Measurements from ENCODE around the gene RMND5A.

Gene RMND5A

GRCh38 chr2:86769838-86770237, 49.7 kb downstream of the RMND5A start:
- no peak for DNase-seq

DNA sequence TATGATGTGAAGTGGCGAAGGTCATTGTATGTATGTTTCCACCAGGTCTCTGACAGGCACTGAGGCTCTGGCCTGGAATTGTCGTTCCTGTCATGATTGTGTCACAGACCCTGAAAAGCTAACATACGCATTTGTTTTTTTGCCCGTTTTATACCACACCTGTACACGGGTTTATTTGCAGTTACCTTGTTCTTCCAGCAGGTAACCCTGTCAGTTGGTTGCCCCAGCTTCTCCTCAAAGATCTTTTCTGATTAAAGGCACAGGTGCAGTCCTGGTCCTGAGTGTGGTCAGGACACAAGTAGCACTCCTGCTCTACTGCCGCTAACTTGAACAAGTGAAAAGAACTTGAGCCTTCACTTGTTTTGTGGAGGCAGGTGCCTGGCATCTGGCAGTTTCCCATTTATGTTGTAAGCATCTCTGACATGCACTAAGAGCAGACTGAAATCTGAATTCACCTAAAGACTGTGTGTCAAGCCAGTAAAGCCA, 50.8 kb downstream of the RMND5A start:
- DNase-seq = no peak

DNA sequence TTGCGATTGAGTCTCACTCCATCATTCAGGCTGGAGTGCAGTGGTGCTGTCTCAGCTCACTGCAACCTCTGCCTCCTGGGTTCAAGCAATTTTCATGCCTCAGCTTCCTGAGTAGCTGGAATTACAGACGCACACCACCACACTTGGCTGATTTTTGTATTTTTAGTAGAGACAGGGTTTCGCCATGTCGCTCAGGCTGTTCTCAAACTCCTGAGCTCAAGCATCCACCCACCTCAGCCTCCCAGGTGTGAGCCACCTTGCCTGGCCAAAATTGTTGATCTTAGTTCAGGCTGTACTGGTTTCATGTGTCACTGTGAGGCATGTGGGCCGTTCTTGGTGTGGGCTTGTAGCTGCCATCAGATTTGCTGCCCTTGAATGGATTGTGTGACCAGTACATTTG, 52.5 kb downstream of the RMND5A start:
- no peak for DNase-seq

GRCh38 chr2:86774862-86775261, 54.8 kb downstream of the RMND5A start:
- DNase-seq = no peak

- DNase-seq = no peak
Observed at GRCh38 chr2:86775338-86775737, 55.2 kb downstream of the RMND5A start.

GRCh38 chr2:86776532-86776931, 56.4 kb downstream of the RMND5A start:
- DNase-seq = no peak

DNA sequence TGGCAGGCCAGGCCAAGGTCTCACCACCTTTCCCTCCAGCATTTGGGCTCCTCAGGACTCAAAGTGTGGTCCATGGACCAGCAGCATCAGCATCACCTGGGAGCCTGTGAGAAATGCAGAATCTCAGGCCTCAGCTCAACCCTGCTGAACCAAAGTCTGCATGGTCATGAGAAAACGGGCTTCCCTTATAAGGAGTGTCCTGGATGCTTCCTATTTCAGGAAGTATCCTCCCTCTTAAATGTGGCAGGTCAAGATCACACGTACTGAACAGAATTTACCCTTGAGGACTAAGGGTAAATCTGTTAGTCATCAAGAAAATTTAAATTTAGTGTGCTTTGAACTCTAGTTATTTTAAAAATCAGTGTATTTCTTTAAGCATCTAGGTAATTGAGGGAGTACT, 58.9 kb downstream of the RMND5A start:
- no peak for DNase-seq

DNA sequence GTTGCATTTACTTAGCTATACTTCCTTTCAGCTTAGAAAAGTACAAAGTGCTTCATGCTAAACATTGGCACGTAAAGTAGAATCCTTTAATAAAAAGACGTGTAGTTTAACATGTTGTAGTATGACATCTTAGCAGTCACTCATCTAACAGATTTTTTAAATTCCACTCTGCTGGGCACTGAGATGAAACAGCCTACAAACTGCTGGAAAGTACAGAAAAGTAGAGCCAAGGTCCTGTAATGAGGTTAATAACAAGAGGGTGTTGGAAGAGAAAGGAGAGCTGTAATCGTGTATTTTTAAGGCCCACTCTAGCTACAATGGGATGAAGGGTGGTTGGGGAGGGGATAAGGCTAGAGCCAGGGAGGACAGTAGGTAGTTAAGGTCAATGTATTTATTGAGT, 59.9 kb downstream of the RMND5A start:
- no peak for DNase-seq

DNA sequence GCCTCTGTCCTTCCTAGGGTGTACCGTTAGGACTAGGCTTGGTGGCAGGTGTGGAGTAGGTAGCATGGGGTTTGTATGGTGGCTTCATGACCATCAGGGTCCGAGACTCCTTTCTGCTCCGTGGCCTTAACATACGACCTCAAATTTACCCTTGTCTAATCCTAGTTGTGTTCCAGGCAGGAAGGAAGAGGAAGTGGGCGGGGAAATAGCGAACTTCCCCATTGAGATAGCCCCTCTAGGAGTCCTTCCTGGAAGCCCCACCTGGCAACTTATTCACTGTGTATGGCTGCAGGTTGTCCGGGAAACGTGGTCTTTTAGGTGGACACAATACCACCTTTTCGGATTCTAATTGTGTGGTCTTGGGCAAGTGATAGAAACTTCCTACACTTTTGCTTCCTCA, 61.3 kb downstream of the RMND5A start:
- no peak for DNase-seq

DNA sequence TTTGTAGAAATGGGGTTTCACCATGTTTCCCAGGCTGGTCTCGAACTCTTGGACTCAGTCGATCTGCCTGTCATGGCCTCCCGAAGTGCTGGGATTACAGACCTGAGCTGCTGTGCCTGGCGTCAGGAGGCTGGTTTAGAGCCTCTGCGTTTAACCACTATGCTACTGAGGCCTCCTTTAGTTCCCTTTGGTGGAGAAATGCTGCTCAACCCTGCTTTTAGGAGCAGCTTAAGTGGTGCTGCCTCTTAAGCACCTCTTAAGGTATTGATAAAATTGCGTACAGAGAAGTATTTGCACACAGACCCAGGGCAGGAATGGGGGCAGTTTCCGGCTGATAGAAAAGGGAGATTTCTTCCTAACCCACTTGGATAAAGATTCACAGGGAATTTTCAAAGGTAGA, 62.7 kb downstream of the RMND5A start:
- no peak for DNase-seq

GRCh38 chr2:86783615-86784339, 63.7 kb downstream of the RMND5A start:
- DNase-seq = no peak

DNA sequence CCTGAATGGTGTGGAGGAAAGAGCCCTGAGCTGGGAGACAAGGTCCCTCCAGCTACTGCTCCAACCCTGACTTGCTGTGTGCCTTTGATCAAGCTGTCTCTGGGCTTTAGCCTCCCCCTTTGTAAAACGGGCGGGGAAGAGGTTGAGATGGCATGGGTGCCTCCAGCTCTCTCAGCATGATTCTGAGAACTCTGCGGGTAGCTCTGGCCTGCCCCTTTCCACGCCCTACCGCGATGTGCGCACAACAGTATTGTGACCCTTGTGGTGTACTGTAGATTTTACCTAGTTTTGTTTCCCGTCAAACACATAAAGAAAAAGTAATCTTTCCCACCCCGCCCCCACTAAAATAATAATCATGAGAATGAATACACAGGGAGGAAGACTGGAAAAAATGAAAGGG, 65.4 kb downstream of the RMND5A start:
- no peak for DNase-seq

- DNase-seq = no peak
Observed at GRCh38 chr2:86786001-86786536, 66.0 kb downstream of the RMND5A start.

DNA sequence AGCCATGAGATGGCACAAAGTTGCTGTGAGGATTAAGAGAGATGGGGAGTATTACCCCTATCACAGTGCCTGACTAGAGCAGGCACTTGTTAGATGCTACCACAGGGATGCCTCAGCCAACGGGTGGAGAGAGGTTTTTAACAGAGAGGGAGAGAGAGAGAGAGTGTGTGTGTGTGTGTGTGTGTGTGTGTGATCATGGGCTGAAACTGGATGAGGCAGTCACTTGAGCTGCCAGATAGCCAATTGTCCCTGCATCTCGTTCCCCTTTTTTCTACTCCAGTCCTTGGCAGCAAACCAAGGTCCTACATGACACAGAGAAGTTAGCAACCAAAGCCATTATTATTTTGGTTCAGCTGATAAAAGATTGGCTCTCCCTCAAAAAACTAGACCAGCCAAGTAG, 67.6 kb downstream of the RMND5A start:
- DNase-seq = no peak

- no peak for DNase-seq
Observed at GRCh38 chr2:86788165-86788564, 68.1 kb downstream of the RMND5A start.

GRCh38 chr2:86788881-86789686, 69.0 kb downstream of the RMND5A start:
- no peak for DNase-seq

GRCh38 chr2:86789687-86790133, 69.6 kb downstream of the RMND5A start:
- DNase-seq = no peak

GRCh38 chr2:86790134-86790675, 70.1 kb downstream of the RMND5A start:
- no peak for DNase-seq

DNA sequence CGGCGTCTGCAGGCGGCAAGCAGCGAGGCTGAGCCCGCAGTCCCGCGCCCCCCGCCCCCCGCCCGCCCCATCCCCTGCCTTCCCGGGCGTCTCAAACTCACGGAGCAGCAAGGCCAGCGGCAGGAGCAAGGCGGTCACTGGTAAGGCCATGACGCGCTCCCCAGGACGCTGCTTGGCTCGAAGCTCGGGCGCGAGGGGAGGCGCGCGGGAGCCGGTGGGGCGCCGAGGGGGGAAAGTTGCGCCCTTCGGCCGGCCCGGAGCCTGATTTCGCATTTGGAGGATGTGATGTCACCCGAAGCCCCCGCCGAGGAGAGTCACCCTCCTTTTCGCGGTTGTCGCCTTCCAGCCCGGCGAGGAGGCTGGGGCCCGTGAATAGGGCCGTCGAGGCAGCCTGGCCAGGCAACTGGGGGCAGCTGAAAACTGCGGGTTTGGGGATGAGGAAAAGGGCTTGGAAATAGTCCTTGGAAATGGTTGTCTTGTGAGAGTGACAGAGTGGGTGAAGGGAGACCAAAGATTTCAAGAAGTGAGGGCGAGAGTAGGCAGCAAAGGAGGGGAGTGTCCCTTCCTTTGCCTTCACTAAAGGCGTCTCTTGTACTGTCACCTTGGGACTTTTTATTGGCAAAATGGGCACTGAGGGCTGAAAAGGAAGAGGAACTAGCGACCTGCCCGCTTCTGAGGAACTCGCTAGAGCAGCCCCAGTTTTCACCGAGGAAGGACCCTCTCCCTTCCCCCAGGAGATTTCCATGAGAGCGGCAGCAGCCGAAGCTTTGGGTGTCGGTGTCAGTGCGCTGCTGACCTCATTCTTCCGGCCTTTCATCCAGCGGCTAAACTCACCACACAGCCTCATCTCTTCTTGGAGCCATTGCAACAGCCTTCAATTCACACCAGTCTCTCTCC, 70.8 kb downstream of the RMND5A start, which contains the start of gene CD8A:
CD8A (minus strand) TSS at position 238 of the 897 bp plus-strand sequence; CDS start at position 150, 88 bp downstream.
- no peak for DNase-seq

DNA sequence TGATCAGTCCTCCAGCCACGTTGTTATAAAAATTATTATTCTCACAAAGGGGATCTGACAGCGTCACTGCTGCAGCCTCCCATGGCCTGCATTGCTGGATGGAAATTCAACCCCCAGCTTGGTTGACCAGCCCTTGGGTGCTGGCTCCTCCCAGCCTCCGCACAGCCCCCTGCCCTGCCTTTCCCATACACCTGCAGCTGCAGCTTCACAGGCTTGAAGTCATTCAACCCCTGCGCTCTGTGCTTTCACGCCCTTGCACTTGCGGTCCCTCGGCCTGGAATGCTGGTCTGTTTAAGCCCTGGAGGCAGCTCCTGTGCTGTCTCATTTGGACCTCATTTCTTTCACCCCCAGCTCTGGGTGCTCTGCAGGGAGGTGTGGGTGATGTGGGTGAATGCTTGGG, 71.5 kb downstream of the RMND5A start:
- peak; percentile 22 for DNase-seq

DNA sequence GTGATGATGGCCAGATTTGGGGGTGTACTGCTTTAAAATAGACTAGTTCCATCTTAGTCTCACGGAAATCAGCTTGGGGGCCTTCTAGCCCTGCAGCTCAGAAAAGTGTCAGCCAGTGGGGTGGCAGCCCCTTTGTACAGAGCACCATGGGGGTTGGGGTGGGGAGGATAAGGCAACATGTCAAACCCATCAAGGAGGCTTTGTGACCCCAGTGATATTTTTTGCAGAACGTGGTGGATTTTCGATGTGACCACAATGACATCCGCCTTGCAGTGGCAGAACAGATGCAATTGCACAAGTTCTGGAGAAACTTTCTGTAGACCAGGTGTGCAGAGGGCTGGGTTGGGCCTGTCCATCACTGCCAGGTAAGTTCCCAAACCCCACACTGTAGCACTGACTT, 73.7 kb downstream of the RMND5A start:
- no peak for DNase-seq

GRCh38 chr2:86794861-86795260, 74.8 kb downstream of the RMND5A start:
- DNase-seq = no peak

Data from NCI-H526 treated with DMSO at 0.1 percent for 48 hours (cell line).